ENCODE results near the gene PRAMEF7. TPM values are rescaled to one million over a fixed set of nuclear protein-coding genes. Genes with fewer than 3 reads are reported as not detected.
"Not testable (repeated sequence)": the region's sequence is repeated elsewhere in the genome, so short reads cannot be mapped to it uniquely, and the experiment has no call there.

PRAMEF7 gene
- total RNA-seq (not detected), polyA plus RNA-seq (ENCODE audit: insufficient read depth in 1 of 8, insufficient read length in 8 of 8, low replicate concordance in 1 of 8) (not detected)
- long read RNA-seq, donor 1, result 0 reads
- long read RNA-seq, donor 2, result 0 reads
- long read RNA-seq, donor 3, result 0 reads
- long read RNA-seq, donor 4, result 0 reads
- long read RNA-seq, donor 5, result 0 reads
- long read RNA-seq, donor 6, result 0 reads
- long read RNA-seq, donor 7, result 0 reads
- long read RNA-seq, donor 8, result 0 reads
- long read RNA-seq, donor 9, result 0 reads
- long read RNA-seq, donor 10, result 0 reads
- long read RNA-seq, donor 11, result 0 reads

GRCh38 chr1:12916310-12916709, at the start of gene PRAMEF7:
Gene PRAMEF7 (plus strand): TSS chr1:12916610. CDS start chr1:12917693, 1,083 bp downstream.
- H3K4me1 ChIP-seq (ENCODE audit: control insufficient read depth, insufficient read depth, low read length); H3K27me3 ChIP-seq (ENCODE audit: control insufficient read depth, insufficient read depth, low read length); H3K4me3 ChIP-seq (ENCODE audit: low read length); H3K27ac ChIP-seq (ENCODE audit: low read length); H3K36me3 ChIP-seq (ENCODE audit: control insufficient read depth, insufficient read depth, low read length); DNase-seq; H3K9me3 ChIP-seq (replicated peaks; ENCODE audit: control insufficient read depth, low read depth, low read length): not testable (repeated sequence)
- WGBS (ENCODE audit: insufficient coverage), result no CpG with 5 or more reads among the region's 1 CpG

- no CpG with 5 or more reads among the region's 4 CpGs for WGBS (ENCODE audit: insufficient coverage)
- not testable (repeated sequence) for H3K4me3 ChIP-seq (ENCODE audit: low read length)
Observed at GRCh38 chr1:12878453-12878852, 38.0 kb upstream of the PRAMEF7 start.

GRCh38 chr1:12886101-12886500, 30.3 kb upstream of the PRAMEF7 start, which contains the start of gene PRAMEF4:
Gene PRAMEF4 (minus strand): TSS chr1:12886201. CDS start chr1:12883394, 2,807 bp downstream.
- H3K4me1 ChIP-seq (ENCODE audit: control insufficient read depth, insufficient read depth, low read length); H3K27ac ChIP-seq (ENCODE audit: low read length); DNase-seq; H3K27me3 ChIP-seq (ENCODE audit: control insufficient read depth, insufficient read depth, low read length); H3K9me3 ChIP-seq (replicated peaks; ENCODE audit: control insufficient read depth, low read depth, low read length); H3K4me3 ChIP-seq (ENCODE audit: low read length); H3K36me3 ChIP-seq (ENCODE audit: control insufficient read depth, insufficient read depth, low read length): not testable (repeated sequence)
- WGBS (ENCODE audit: insufficient coverage), result no CpG with 5 or more reads among the region's 3 CpGs

More at GRCh38 chr1:12878453-12878852, 38.0 kb upstream of the PRAMEF7 start:
- not testable (repeated sequence) for DNase-seq; H3K36me3 ChIP-seq (ENCODE audit: control insufficient read depth, insufficient read depth, low read length); H3K27me3 ChIP-seq (ENCODE audit: control insufficient read depth, insufficient read depth, low read length); H3K27ac ChIP-seq (ENCODE audit: low read length); H3K9me3 ChIP-seq (replicated peaks; ENCODE audit: control insufficient read depth, low read depth, low read length); H3K4me1 ChIP-seq (ENCODE audit: control insufficient read depth, insufficient read depth, low read length)

GRCh38 chr1:12898170-12898569, 18.2 kb upstream of the PRAMEF7 start, which contains the start of gene PRAMEF10:
Gene PRAMEF10 (minus strand): TSS chr1:12898270. CDS start chr1:12895847, 2,423 bp downstream.
- H3K4me3 ChIP-seq (ENCODE audit: low read length); H3K36me3 ChIP-seq (ENCODE audit: control insufficient read depth, insufficient read depth, low read length); H3K27ac ChIP-seq (ENCODE audit: low read length); H3K4me1 ChIP-seq (ENCODE audit: control insufficient read depth, insufficient read depth, low read length); H3K27me3 ChIP-seq (ENCODE audit: control insufficient read depth, insufficient read depth, low read length); DNase-seq; H3K9me3 ChIP-seq (replicated peaks; ENCODE audit: control insufficient read depth, low read depth, low read length): not testable (repeated sequence)
- WGBS (ENCODE audit: insufficient coverage), result no CpG with 5 or more reads among the region's 1 CpG

GRCh38 chr1:12899186-12899585, 17.2 kb upstream of the PRAMEF7 start:
- H3K9me3 ChIP-seq (replicated peaks; ENCODE audit: control insufficient read depth, low read depth, low read length); H3K4me3 ChIP-seq (ENCODE audit: low read length); H3K36me3 ChIP-seq (ENCODE audit: control insufficient read depth, insufficient read depth, low read length); H3K27ac ChIP-seq (ENCODE audit: low read length); DNase-seq; H3K27me3 ChIP-seq (ENCODE audit: control insufficient read depth, insufficient read depth, low read length); H3K4me1 ChIP-seq (ENCODE audit: control insufficient read depth, insufficient read depth, low read length): not testable (repeated sequence)

- not testable (repeated sequence) for H3K27me3 ChIP-seq (ENCODE audit: control insufficient read depth, insufficient read depth, low read length); DNase-seq; H3K36me3 ChIP-seq (ENCODE audit: control insufficient read depth, insufficient read depth, low read length); H3K4me3 ChIP-seq (ENCODE audit: low read length); H3K9me3 ChIP-seq (replicated peaks; ENCODE audit: control insufficient read depth, low read depth, low read length); H3K27ac ChIP-seq (ENCODE audit: low read length); H3K4me1 ChIP-seq (ENCODE audit: control insufficient read depth, insufficient read depth, low read length)
- WGBS (ENCODE audit: insufficient coverage), result no CpG with 5 or more reads among the region's 5 CpGs
Observed at GRCh38 chr1:12903793-12904572, 12.4 kb upstream of the PRAMEF7 start.

GRCh38 chr1:12921749-12922148, 5.3 kb downstream of the PRAMEF7 start:
- H3K9me3 ChIP-seq (replicated peaks; ENCODE audit: control insufficient read depth, low read depth, low read length); DNase-seq; H3K4me3 ChIP-seq (ENCODE audit: low read length); H3K27ac ChIP-seq (ENCODE audit: low read length); H3K27me3 ChIP-seq (ENCODE audit: control insufficient read depth, insufficient read depth, low read length); H3K36me3 ChIP-seq (ENCODE audit: control insufficient read depth, insufficient read depth, low read length); H3K4me1 ChIP-seq (ENCODE audit: control insufficient read depth, insufficient read depth, low read length): not testable (repeated sequence)
- WGBS (ENCODE audit: insufficient coverage), result no CpG with 5 or more reads among the region's 2 CpGs

- not testable (repeated sequence) for H3K9me3 ChIP-seq (replicated peaks; ENCODE audit: control insufficient read depth, low read depth, low read length); H3K36me3 ChIP-seq (ENCODE audit: control insufficient read depth, insufficient read depth, low read length); DNase-seq; H3K27ac ChIP-seq (ENCODE audit: low read length); H3K4me1 ChIP-seq (ENCODE audit: control insufficient read depth, insufficient read depth, low read length); H3K4me3 ChIP-seq (ENCODE audit: low read length); H3K27me3 ChIP-seq (ENCODE audit: control insufficient read depth, insufficient read depth, low read length)
- no CpG with 5 or more reads among the region's 5 CpGs for WGBS (ENCODE audit: insufficient coverage)
Observed at GRCh38 chr1:12924368-12924767, 8.0 kb downstream of the PRAMEF7 start.

- not testable (repeated sequence) for H3K4me1 ChIP-seq (ENCODE audit: control insufficient read depth, insufficient read depth, low read length); H3K36me3 ChIP-seq (ENCODE audit: control insufficient read depth, insufficient read depth, low read length); H3K4me3 ChIP-seq (ENCODE audit: low read length); H3K9me3 ChIP-seq (replicated peaks; ENCODE audit: control insufficient read depth, low read depth, low read length); DNase-seq; H3K27me3 ChIP-seq (ENCODE audit: control insufficient read depth, insufficient read depth, low read length); H3K27ac ChIP-seq (ENCODE audit: low read length)
- WGBS (ENCODE audit: insufficient coverage), result no CpG with 5 or more reads among the region's 4 CpGs
Observed at GRCh38 chr1:12947480-12947879, 31.1 kb downstream of the PRAMEF7 start, which contains the start of gene PRAMEF6. Gene PRAMEF6 (minus strand): TSS chr1:12947580. CDS start chr1:12942518, 5,062 bp downstream.
